DND-41 (cell line): Measurements from ENCODE around the gene TBC1D9.

Source experiments
- CTCF ChIP-seq: IDR thresholded peaks from 2 replicates; pipeline ENCODE4 v1.5.1; 2012; ENCODE audit warnings: borderline replicate concordance, low read length, moderate library complexity, mild to moderate bottlenecking; ENCODE audit not compliant: poor library complexity, severe bottlenecking; ENCODE audit errors: extremely low read depth
- EZH2 ChIP-seq: IDR thresholded peaks from 3 replicates; pipeline ENCODE4 v1.6.1; 2012; ENCODE audit warnings: borderline replicate concordance, low read depth, mild to moderate bottlenecking, moderate library complexity, low read length, inconsistent platforms; ENCODE audit not compliant: severe bottlenecking

GRCh38 chr4:140750470-140750869, 5.7 kb downstream of the TBC1D9 start:
- no peak for TF ChIP-seq EZH2
- TF ChIP-seq CTCF: no peak
